ENCODE results near the gene PIM3.

GRCh38 chr22:49979587-49980264 lies 19.2 kb downstream of the PIM3 start:
- TF ChIP-seq CTCF (IDR thresholded peaks at IDR 0.05) (peak in 2 of 4 experiments; percentile 14 to 15), POLR2A (IDR thresholded peaks at IDR 0.05) (no peak)

Data from uterus (tissue), 2 donors.